Measurements from ENCODE around the gene LZTS2. TPM values are rescaled to one million over a fixed set of nuclear protein-coding genes. Genes with fewer than 3 reads are reported as not detected.

The LZTS2 gene
- polyA plus RNA-seq, 1 of the 3 experiments (the other 2 are of a cell fraction) = 50.6 TPM

- POLR2A ChIA-PET = no interaction called here
- H3K4me2 ChIP-seq = no peak overlapping the region
- H3K27ac ChIP-seq (ENCODE audit: low read depth in 2 of 2, low read length in 1 of 2) = no peak overlapping the region
- no peak for DNase-seq
- peaks cover 21 to 35% of the 10 kb centered on the region in 2 experiments for H3K4me1 ChIP-seq (ENCODE audit: control insufficient read depth in 1 of 2, insufficient read depth in 2 of 2, low read depth in 1 of 2, low read length in 1 of 2)
- H3K9me3 ChIP-seq = no peaks in the 10 kb centered on the region
- 100% methylated on average over 2 of the region's 2 CpGs for WGBS (ENCODE audit: low lambda C conversion rate)
- H3K36me3 ChIP-seq (replicated peaks in 1 of 2; ENCODE audit: control insufficient read depth in 1 of 2, insufficient read depth in 2 of 2, low read length in 1 of 2) = peaks cover 19 to 47% of the 10 kb centered on the region in 2 experiments
- TF ChIP-seq TEAD4 (IDR thresholded peaks at IDR 0.05; ENCODE audit: borderline replicate concordance, insufficient read depth) (no peak), RCOR1 (IDR thresholded peaks at IDR 0.05; ENCODE audit: low read length) (no peak), SMC3 (IDR thresholded peaks at IDR 0.05; ENCODE audit: low read depth, low read length) (no peak), FOXM1 (IDR thresholded peaks at IDR 0.05; ENCODE audit: low read depth) (no peak), IRF3 (IDR thresholded peaks at IDR 0.05; ENCODE audit: low read depth, low read length) (no peak), GABPA (IDR thresholded peaks at IDR 0.05; ENCODE audit: low read depth) (no peak), SIN3A (IDR thresholded peaks at IDR 0.05; ENCODE audit: borderline replicate concordance, low read depth, low read length) (no peak), YY1 (IDR thresholded peaks at IDR 0.05; ENCODE audit: low read depth) (no peak), RFX5 (IDR thresholded peaks at IDR 0.05; ENCODE audit: low read length) (no peak), ELF1 (IDR thresholded peaks at IDR 0.05) (no peak), TAF1 (IDR thresholded peaks at IDR 0.05; ENCODE audit: borderline replicate concordance, low read depth, low read length) (no peak), GATA2 (CRISPR knock-in tag; IDR thresholded peaks at IDR 0.05) (no peak), RXRA (IDR thresholded peaks at IDR 0.05; ENCODE audit: borderline replicate concordance, low read depth) (no peak), POLR2AphosphoS5 (IDR thresholded peaks at IDR 0.05; ENCODE audit: low read depth, low read length) (no peak), EP300 (IDR thresholded peaks at IDR 0.05; ENCODE audit: borderline replicate concordance in 1 of 2, low read depth in 1 of 2, low read length in 1 of 2) (no peak), ZBTB33 (IDR thresholded peaks at IDR 0.05; ENCODE audit: borderline replicate concordance, low read depth) (no peak), PBX3 (IDR thresholded peaks at IDR 0.05) (no peak)
- H3K9me2 ChIP-seq = no peaks in the 10 kb centered on the region
- no peak overlapping the region for H3K4me3 ChIP-seq (ENCODE audit: low read depth in 2 of 2, low read length in 1 of 2)
- CTCF ChIA-PET = interaction anchor here (1.2 to 24.5 kb wide), 5 partner anchors 10 to 45 kb away, joined by 3 to 443 read pairs (median 4); partner anchors contain the start of genes LZTS2 and SEMA4G
- no peak overlapping the region for H3K9ac ChIP-seq
- no peaks in the 10 kb centered on the region for H3K27me3 ChIP-seq (ENCODE audit: insufficient read depth)
- no peaks in the 10 kb centered on the region for H4K20me1 ChIP-seq (ENCODE audit: insufficient read depth)
- H3K79me2 ChIP-seq (ENCODE audit: insufficient read depth) = peaks cover 44% of the 10 kb centered on the region
- H2AFZ ChIP-seq (ENCODE audit: low read depth) = no peak overlapping the region
- H3F3A ChIP-seq (replicated peaks; ENCODE audit: insufficient read depth) = no peaks in the 10 kb centered on the region
These were observed 14.9 kb upstream of the LZTS2 start for GRCh38 chr10:100984672-100985177.

All from SK-N-SH (cell line).